ENCODE data around the gene C17orf114.

The C17orf114 gene

DNA sequence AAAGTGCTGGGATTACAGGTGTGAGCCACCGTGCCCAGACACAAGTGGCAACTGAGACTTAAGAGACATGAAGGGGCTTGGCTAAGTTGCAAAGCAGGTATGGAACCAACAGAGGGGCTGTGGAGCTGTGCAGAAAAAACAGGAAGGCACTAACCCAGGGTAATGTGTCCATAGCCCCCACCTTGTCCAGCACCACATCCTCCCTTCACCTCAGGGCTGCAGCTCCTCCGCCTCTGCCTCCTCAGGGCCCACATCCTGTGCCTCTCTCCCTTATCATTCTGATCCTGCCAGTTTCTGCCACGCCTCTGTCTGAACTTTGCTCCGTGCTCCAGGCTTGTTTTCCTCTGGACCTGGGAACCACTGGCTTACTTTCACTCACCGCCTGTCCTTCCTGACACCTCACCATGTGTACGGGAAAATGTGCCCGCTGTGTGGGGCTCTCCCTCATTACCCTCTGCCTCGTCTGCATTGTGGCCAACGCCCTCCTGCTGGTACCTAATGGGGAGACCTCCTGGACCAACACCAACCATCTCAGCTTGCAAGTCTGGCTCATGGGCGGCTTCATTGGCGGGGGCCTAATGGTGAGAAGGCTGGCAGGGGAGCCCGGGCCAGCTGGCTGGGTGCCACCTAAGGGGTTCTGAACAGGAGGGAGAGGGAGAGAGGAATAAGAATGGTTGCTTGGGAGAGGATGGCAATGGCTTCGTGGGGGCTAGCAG, 30.5 kb downstream of the C17orf114 start, which contains the start of gene TM4SF5:
Gene TM4SF5, plus strand, starts transcription at position 368 of the 716 bp plus-strand sequence. Its CDS starts 37 bp downstream, at position 405.
- ATAC-seq (peak; percentile 96), DNase-seq (ENCODE audit: low spot score) (peak; percentile 95), FAIRE-seq (peak; percentile 95)
- 4% methylated on average over 11 of the region's 13 CpGs for WGBS (ENCODE audit: low lambda C conversion rate)
- POLR2A ChIA-PET: interaction anchor here (0.6 to 13.3 kb wide), 22 partner anchors 9 to 198 kb away, joined by 3 to 317 read pairs (median 8); partner anchors contain the start of genes ARRB2, CXCL16, GLTPD2 and MED11
- CTCF ChIA-PET (ENCODE audit: low intra/inter-chr PET ratio, low total read pairs): no interaction called here
- H3K9ac ChIP-seq (ENCODE audit: insufficient read depth, low read depth, low read length): peak within 1 kb of the TSS; percentile 81
- H3K27ac ChIP-seq (ENCODE audit: extremely low read length, insufficient read depth, low read length): peak within 1 kb of the TSS; percentile 76
- H3K79me2 ChIP-seq (ENCODE audit: insufficient read depth, low read length): peaks cover 27% of the 10 kb centered on the region
- intact Hi-C loops (cut with micrococcal nuclease; ENCODE audit: unreplicated experiment) (loop anchor here (5.0 kb wide), 1 partner anchor 39 kb away; the partner anchor contains the start of gene MED11), in situ Hi-C loops (cut with HindIII; ENCODE audit: extremely low pct_ligation_motif_present, low pct_unique_long_range_greater_than_20kb) (no loop called here)
- peaks cover 78% of the 10 kb centered on the region for H3K4me1 ChIP-seq (ENCODE audit: insufficient read depth, low read length)
- H2AFZ ChIP-seq (ENCODE audit: low read length): no peak within 1 kb of the TSS
- no peaks in the 10 kb centered on the region; a peak in 1 of 5 replicates for H3K36me3 ChIP-seq (replicated peaks in 1 of 2; ENCODE audit: control insufficient read depth in 1 of 2, insufficient read depth in 2 of 2, low read length in 2 of 2)
- no peaks in the 10 kb centered on the region; the same call in 1 of the 2 replicates for H4K20me1 ChIP-seq (ENCODE audit: insufficient read depth, low read length)
- peak within 1 kb of the TSS; percentile 65 to 83 (median 75) for H3K4me3 ChIP-seq (replicated peaks in 1 of 3; ENCODE audit: insufficient read depth in 1 of 3, low read depth in 2 of 3, low read length in 3 of 3)
- H3K9me3 ChIP-seq (ENCODE audit: low read length): no peaks in the 10 kb centered on the region
- no TSS peak for BruUV-seq (replicated peaks)
- no peaks in the 10 kb centered on the region; a peak in 1 of 5 replicates for H3K27me3 ChIP-seq (ENCODE audit: control insufficient read depth in 1 of 2, insufficient read depth in 2 of 2, low read length in 2 of 2)
- H3K4me2 ChIP-seq (ENCODE audit: low read depth, low read length): peak within 1 kb of the TSS; percentile 88
- TF ChIP-seq ZNF121 (CRISPR knock-in tag; IDR thresholded peaks at IDR 0.05): peak; percentile 55; the same call in 1 of the 2 replicates
- no peak for TF ChIP-seq ZNF724P (CRISPR knock-in tag; IDR thresholded peaks at IDR 0.05; ENCODE audit: borderline replicate concordance)
- TF ChIP-seq BCL6 (CRISPR knock-in tag; IDR thresholded peaks at IDR 0.05): peak; percentile 52
- no peak; the same call in 1 of the 2 replicates for TF ChIP-seq ZNF703 (CRISPR knock-in tag; IDR thresholded peaks at IDR 0.05; ENCODE audit: borderline replicate concordance)
- TF ChIP-seq ZNF572 (CRISPR knock-in tag; IDR thresholded peaks at IDR 0.05): 0 out of 2 replicates have a peak, but pooled peaks have one; percentile 78
- TF ChIP-seq NPAS2 (CRISPR knock-in tag; IDR thresholded peaks at IDR 0.05; ENCODE audit: borderline replicate concordance): no peak
- TF ChIP-seq MXD4 (CRISPR knock-in tag; IDR thresholded peaks at IDR 0.05): peak; percentile 95
- TF ChIP-seq MEIS1 (CRISPR knock-in tag; IDR thresholded peaks at IDR 0.05; ENCODE audit: borderline replicate concordance): peak; percentile 68; the same call in 1 of the 2 replicates
- TF ChIP-seq TBX2 (CRISPR knock-in tag; IDR thresholded peaks at IDR 0.05; ENCODE audit: borderline replicate concordance): peak; percentile 97
- TF ChIP-seq, protein P1, sequence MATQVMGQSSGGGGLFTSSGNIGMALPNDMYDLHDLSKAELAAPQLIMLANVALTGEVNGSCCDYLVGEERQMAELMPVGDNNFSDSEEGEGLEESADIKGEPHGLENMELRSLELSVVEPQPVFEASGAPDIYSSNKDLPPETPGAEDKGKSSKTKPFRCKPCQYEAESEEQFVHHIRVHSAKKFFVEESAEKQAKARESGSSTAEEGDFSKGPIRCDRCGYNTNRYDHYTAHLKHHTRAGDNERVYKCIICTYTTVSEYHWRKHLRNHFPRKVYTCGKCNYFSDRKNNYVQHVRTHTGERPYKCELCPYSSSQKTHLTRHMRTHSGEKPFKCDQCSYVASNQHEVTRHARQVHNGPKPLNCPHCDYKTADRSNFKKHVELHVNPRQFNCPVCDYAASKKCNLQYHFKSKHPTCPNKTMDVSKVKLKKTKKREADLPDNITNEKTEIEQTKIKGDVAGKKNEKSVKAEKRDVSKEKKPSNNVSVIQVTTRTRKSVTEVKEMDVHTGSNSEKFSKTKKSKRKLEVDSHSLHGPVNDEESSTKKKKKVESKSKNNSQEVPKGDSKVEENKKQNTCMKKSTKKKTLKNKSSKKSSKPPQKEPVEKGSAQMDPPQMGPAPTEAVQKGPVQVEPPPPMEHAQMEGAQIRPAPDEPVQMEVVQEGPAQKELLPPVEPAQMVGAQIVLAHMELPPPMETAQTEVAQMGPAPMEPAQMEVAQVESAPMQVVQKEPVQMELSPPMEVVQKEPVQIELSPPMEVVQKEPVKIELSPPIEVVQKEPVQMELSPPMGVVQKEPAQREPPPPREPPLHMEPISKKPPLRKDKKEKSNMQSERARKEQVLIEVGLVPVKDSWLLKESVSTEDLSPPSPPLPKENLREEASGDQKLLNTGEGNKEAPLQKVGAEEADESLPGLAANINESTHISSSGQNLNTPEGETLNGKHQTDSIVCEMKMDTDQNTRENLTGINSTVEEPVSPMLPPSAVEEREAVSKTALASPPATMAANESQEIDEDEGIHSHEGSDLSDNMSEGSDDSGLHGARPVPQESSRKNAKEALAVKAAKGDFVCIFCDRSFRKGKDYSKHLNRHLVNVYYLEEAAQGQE (IDR thresholded peaks at IDR 0.05; ENCODE audit: borderline replicate concordance in 1 of 2, low read depth in 1 of 2, low read length in 2 of 2): 0 out of 4 replicates have a peak, but pooled peaks of 1 of the 2 experiments have one; percentile 40
- TF ChIP-seq CBX5 (CRISPR knock-in tag; IDR thresholded peaks at IDR 0.05; ENCODE audit: borderline replicate concordance): peak; percentile 64; the same call in 1 of the 2 replicates
- peak; percentile 65 for TF ChIP-seq PHF8 (CRISPR knock-in tag; IDR thresholded peaks at IDR 0.05)
- no peak for TF ChIP-seq NFATC3 (CRISPR knock-in tag; IDR thresholded peaks at IDR 0.05)
- TF ChIP-seq, protein P2, sequence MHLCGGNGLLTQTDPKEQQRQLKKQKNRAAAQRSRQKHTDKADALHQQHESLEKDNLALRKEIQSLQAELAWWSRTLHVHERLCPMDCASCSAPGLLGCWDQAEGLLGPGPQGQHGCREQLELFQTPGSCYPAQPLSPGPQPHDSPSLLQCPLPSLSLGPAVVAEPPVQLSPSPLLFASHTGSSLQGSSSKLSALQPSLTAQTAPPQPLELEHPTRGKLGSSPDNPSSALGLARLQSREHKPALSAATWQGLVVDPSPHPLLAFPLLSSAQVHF (CRISPR knock-in tag; IDR thresholded peaks at IDR 0.05): no peak
- TF ChIP-seq ASH2L (IDR thresholded peaks at IDR 0.05; ENCODE audit: insufficient read length, low read depth, low read length): no peak
- TF ChIP-seq, protein P3, sequence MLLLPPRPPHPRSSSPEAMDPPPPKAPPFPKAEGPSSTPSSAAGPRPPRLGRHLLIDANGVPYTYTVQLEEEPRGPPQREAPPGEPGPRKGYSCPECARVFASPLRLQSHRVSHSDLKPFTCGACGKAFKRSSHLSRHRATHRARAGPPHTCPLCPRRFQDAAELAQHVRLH (CRISPR knock-in tag; IDR thresholded peaks at IDR 0.05; ENCODE audit: borderline replicate concordance, low read depth): peak; percentile 93; the same call in 1 of the 2 replicates
- no peak for TF ChIP-seq ZNF432 (CRISPR knock-in tag; IDR thresholded peaks at IDR 0.05; ENCODE audit: borderline replicate concordance)
- 0 out of 2 replicates have a peak, but pooled peaks have one; percentile 47 for TF ChIP-seq TSC22D2 (CRISPR knock-in tag; IDR thresholded peaks at IDR 0.05; ENCODE audit: borderline replicate concordance)
- peak; percentile 84 for TF ChIP-seq FOXA3 (CRISPR knock-in tag; IDR thresholded peaks at IDR 0.05)
- peak; percentile 54; the same call in 1 of the 2 replicates for TF ChIP-seq ZNF563 (CRISPR knock-in tag; IDR thresholded peaks at IDR 0.05)
